ENCODE data around the gene ACOXL. TPM values are rescaled to one million over a fixed set of nuclear protein-coding genes. Genes with fewer than 3 reads are reported as not detected.

ACOXL gene
- total RNA-seq, 1 experiment from 2014 or later = not detected

DNA sequence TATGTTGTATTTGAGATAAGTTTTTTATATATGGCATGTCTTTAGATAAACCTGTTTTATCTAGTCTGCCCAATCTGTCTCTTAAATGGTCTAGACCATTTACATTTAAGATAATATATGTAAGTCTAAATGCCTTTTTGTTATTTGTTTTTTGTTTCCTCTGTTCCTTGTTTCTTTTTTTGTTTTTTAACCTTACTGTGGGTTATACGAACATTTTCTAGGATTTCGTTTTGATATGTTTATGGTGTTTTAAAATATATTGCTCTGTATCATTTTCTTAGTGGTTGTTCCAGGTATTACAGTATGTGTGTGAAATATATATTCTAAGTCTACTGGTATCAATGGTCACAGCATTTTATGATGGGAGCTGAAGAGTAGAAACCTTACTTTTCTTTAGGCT lies 401.7 kb downstream of the ACOXL start:
- no peak for DNase-seq (ENCODE audit: low read depth)

DNA sequence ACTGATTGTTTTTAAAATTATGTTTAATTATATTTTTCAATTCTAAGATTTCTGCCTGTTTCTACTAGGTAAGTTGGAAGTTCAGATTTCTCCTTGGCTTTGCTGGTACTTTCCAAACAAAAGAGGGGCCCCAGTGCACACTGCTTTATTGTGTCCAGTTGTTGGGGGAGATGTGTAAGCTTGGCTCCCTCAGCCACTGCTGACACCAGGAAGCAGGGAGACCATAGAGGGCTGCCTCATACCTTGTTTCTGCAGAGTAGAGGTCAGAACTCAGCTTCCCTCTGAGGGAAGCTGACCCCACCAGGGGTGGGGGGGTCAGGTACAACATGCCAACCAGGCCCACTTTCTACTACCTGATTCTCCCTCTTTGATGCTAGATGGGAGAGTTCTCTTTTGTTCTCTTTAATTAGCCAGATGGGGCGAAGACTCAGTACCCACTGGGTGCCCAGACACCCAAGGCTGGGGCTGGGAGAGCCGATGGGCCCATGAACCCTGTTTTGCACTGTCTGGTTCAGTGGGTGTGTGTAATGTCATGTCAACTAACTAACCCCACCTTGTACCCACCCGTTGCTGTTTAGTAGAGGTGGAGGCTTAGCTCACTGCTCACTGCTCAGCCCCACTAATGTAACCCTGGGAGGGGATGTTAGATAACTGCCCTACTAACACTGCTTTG lies 403.0 kb downstream of the ACOXL start:
- DNase-seq (ENCODE audit: low read depth) = no peak

DNA sequence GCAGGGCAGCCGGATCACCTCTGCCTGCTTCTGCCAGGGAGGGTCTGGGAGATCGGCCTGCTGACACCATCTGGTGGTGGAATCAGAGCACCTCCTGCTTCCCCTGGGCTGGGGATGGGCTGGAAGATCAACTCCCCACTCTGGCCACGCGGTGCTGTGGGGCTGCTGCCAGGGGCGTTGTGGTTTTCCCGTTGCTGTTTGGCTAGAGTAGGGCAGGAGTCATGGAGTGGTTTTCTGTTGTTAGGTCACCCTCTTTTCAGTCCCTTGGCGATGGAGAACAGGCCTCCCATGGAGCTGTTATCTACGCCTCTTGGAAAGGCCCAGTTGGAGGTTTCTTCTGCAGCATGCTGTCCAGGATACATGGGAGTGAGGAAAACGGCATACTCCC lies 403.5 kb downstream of the ACOXL start:
- peak; percentile 84 for DNase-seq (ENCODE audit: low read depth)

DNA sequence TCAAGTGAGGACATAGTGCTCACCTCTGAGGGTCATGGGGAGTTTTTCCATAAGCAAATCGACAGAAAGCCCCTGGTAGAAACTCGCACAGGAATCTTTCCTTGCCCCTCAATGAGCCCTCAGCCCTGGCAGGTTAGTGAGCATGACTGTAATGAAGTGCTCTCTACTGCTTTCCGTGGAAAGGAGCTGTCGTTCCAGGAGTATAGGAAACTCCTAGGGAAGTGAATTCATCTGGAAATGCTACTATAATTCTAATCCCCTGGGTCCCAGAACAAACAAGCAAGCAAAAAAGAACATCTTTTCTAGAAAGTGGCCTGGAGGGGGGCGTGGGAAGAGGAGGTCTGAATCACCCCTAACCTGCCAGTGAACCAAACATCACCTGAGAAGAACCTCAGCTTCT lies 406.5 kb downstream of the ACOXL start:
- no peak for DNase-seq (ENCODE audit: low read depth)

DNA sequence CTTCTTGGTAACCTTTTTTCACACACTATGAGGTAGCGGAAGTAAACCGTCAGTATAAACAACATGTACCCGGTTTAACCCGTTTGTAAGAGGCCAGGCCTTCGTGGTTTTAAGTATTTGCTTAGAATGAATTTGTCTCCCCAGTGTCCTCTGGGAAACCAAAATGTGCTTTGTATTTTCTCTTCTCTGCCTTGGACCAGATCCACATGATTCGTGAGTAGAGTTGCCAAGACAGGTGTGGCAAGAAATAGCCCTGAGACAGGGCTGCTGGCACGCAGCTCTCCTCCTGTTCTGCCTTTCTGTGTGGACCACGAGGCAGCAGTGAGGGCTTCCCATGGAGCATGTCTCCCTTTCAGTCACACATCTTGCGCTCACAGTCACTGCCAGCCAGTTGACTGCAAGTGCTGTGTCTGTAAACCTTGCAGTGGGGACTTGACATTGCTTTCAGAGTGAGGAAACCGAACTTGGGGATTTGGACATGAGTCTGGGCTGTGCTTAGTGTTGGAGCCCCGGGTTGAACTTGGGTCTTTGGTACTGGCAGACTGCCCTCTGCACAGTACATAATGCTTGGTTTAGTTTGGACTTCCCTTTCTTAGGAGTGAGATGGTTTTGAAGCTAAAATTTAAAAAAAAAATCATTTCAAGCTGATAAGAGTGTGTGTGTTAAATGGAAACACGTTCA lies 407.4 kb downstream of the ACOXL start:
- no peak for DNase-seq (ENCODE audit: low read depth)

DNA sequence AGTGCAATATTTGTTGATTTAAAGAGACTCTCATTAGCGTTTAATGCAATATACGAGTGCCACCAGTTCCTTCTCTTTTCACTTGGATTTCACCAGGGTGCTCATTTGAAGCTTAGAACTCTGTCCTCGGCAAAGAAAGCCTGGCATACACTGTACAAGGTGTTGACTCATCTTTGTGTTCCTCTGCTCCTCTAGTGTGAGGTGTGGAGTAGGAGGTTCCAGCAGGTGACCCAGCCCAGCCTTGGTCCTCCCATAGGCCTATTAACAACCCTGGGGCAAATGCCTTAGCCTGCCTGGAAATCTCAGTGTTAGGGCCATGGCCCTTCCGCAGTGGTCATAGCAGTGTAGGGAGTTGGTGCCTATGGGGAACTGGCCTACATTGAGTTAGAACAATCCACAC lies 408.4 kb downstream of the ACOXL start:
- DNase-seq (ENCODE audit: low read depth) = no peak

DNA sequence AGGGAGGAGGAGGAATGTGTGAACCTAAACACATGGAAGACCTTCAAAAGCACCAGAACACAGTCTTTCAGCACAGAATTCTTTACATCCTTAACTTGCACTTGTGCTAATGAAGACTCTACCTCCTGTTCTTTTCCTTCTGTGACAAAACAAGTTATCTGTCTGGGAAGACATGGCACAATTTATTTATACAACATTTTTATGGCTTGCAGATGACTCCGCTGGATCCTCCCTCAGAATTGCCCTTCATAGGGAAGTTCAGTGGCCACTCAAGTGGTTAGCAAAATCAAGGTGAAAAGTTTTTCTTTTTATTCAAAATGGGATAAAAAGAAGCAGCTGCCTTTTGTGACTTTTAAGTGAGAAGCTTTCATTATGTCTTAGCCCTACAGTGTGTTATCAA lies 409.7 kb downstream of the ACOXL start:
- no peak for DNase-seq (ENCODE audit: low read depth)

DNA sequence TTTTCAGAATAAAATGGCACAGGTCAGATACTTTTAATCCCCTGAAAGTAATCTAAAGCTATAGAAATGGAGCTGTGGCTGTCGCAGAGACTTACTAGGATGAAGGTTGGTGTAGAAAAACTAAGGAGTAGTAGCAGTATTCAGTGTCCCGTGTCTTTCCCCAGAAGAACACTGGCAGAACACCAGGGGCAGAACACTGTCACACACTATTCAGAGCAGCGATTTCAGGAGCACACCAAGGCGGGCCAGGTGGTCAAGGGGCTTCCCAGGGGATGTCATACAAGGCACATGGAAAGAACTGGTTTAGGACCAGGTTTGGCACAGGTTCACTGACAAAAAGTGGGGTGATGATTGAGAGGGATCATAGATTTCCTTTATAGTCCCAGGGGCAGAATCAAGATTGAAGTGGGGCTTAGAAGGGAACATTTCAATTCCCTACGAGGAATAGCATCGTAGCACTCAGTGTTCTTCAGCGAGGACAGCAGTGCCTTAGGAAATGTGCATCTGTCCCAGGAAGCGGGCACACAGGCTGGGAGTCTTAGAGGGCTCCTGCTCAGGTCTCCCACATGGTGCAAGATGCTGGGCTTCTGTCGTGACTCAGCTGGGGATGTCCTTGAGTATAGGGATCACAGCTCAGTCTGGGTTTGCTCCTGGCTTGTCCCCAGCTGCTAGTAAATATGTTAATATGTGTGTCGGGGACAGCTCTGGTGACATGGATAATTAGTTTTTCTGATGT lies 410.9 kb downstream of the ACOXL start:
- DNase-seq (ENCODE audit: low read depth) = no peak

DNA sequence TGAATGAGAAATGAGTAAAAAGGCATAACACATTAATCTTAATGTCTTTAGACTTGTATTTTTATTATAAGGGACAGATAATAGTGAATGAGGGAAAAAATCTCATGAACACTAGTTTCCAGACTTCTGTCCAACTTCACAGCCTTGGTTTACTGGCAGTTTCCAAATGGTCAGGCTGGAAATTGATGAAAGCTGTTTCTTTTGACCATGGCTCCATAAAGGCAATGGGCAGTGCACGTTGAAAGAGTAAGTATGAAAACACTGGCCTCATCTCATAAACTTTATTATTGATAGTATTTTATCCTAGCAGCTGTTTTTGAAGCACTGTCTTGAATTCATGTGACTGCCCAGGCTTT lies 411.4 kb downstream of the ACOXL start:
- DNase-seq (ENCODE audit: low read depth) = no peak

DNA sequence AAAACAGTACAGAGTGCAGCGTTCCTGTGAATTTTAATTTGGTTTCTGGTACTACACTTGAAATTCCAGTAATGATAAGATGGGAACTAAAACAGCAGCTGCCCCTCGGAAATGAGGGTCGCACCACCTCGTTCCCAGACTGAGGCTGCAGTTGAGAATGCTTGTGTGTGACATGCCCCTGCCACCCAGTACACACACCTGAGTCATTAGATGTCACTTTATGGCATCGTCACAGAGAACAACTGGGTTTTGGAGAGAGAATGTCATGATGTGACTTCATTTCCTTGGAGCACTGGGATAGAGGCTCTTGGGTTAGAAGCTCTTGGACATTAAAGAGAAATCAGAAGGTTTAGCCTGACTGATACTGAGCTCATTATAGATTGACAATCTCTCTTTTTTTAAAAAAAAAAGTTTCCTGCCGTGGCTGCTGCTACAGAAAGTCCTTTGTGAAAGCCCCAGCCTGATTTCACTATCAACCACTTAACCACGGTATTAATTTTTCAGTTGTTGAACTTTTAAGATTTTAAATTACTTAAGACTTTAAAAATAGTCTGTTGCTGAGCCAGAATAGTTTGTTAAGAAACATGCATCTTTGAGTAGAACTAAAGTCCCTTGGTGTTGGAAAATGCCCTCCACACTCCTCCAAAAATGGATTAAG lies 412.9 kb downstream of the ACOXL start:
- DNase-seq (ENCODE audit: low read depth) = no peak

DNA sequence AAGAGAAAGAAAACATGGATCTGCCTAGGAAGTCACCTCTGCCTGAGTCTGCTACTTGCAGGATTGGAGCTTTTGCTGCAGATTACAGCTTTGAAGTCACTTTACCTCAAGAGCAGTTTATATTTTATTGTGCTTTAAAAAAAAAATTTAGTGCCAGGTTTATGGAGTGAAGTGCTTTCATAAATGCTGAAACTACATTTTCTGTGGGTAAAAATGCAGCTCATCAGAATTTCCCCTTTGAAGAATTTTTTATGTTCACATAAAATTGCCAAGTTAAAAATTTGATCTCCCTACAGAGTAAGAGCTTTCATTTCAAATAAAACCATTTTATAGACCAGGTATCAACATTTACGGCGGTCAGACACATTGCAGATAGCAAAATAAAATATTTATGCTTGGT lies 413.6 kb downstream of the ACOXL start:
- DNase-seq (ENCODE audit: low read depth) = no peak

DNA sequence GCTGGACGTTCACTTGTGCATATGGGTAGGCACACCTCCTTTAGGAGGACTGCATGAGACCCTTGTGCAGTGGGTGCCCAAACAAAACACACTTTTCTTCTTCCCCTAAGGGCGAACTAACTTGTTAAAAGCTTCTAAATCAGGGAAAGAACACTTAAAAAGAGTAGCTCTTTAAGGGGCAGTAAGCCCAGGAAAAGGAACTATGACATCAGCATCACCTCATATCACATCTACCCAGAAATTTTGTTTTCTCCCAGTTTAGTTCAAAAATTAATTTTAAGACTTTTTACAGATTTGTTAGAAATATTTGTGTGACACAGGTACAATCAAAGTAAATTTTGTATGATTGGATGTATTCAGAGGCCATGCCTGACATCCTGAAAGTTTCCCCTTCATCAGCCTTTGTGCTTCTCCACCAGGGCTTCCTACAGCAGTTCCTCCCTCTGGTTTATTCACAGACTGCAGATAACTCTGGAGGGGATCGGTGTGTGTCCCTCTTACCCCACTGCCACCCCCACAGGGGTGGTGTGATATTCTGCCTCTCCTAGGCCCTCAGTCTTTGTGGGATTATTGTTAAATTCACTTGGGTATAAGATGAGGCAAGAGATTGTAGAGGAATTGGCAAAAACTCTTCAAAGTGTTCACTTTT lies 416.0 kb downstream of the ACOXL start:
- no peak for DNase-seq (ENCODE audit: low read depth)

DNA sequence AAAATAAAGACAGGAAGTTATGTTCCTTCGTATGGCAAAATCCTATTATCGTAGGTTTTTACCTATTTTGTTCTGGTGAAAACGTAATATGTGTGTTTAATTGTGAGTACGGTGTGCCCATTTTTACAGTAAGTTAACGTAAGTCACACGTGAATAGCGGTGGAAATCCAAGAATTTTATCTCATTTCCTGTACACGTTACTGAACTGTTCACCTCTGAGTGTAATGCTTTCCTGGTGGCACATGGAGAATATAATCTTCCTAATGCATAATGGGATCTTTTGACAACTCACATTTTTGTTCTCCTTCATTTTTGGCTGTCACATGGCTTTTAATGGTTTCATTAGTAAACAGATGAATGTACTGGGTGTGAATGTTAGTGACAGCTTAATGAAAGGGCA lies 416.6 kb downstream of the ACOXL start:
- no peak for DNase-seq (ENCODE audit: low read depth)

DNA sequence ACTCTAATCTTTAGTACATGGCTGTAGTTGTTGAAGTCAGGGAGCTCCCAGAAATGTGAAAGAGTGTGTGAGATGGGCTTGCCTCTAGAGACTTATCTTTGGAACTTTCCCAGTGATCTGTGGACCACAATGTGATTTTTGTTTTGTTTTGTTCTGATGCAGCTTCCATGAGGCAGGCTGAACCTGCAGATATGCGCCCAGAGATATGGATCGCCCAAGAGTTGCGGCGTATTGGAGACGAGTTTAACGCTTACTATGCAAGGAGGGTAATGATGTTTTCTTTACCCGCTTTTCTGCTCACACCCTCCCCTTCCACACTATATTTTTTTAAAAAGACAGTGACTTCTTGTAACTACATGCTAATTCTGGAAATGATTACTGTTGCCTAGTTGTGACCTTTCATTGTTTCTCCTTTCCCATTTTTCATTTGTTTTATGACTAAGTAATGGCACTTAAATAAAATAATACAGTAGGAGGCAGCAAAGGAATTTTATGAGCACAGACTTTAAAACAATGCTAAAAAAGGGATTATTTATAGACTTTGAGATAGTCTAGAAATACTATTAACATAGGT lies 417.6 kb downstream of the ACOXL start:
- DNase-seq (ENCODE audit: low read depth) = no peak

DNA sequence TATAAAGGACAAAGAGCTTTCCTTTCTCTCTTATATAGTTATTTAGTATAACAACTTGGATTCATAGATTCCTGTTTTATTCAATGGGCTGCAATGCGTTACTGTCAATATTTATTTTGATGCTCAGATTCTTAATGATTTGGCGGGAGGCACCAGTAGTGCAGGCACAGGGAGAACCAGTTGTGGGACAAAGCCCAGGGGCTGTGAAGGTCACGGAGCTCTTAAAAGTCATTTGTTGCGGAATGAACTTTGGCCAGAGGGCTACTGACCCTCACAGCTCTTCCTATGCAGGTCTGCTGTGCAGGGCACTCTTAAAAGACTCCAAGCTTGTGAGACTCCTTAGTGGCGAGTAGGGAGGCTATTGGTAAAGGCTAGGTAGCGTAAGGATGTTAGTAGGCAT lies 422.4 kb downstream of the ACOXL start:
- DNase-seq (ENCODE audit: low read depth) = no peak

DNA sequence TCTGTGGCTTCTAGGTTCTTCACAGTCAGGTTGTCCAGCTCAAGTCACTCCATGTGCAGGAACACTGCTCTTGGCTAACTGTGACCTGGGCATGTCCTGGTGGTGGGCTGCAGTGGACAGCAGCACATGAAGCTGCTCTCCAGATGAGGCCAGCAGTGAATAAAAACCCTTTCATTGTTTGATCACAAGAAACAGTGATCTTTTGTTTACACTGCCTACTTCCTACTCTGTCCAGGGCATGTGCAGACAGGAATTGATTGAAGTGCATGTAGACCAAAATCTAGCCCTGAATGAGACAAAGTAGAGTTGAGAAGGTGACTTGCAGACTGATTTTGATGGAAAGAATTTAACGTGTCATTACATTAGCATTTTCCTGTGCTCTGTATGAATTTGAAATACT lies 423.2 kb downstream of the ACOXL start:
- DNase-seq (ENCODE audit: low read depth) = no peak

DNA sequence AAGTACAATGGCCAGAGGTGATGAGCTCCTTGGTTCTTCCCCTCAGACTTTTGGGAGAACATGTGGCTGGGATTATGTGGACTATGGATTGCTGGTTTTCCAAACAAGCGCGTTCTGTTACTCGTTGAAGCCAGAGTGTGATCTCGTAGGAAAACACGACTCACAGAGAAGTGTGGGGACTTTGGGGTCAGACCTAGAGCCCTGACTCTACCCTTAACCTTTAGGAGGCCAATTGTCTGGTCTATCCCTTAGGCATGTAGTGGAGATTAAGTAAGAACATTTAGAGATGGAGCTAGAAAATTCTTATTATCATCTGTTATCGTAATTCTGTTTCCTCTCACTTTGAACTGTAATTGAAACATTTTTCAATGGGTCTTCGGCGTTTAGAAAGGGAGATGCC lies 424.2 kb downstream of the ACOXL start:
- DNase-seq (ENCODE audit: low read depth) = no peak

DNA sequence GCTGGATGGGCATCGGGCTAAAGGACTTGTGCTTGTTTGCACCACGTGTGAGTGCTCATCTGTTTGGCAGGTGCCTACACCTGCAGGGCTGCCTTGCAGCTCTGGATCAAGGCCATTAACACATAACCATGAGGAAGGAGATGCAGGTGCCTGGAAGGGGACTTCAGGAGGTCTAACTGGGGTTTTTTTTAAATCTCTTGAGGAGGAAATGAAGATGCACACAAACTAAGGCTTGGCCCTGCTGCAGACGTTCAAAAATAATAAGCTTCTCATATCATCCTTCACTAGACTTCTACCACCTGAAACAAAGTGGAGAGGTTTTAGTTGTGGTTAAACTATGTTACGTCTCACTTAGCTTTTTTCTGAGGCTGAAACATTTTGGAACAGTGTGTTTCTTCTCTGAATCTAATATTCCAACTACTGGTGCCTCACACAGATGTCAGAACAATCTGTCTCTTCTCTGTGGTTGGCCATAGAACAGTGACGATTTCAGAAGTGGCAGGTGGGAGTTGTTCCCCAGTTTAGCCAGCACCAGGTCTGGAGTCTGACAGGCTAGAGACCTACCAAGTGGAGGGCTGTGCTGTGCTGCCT lies 424.8 kb downstream of the ACOXL start:
- DNase-seq (ENCODE audit: low read depth) = no peak

DNA sequence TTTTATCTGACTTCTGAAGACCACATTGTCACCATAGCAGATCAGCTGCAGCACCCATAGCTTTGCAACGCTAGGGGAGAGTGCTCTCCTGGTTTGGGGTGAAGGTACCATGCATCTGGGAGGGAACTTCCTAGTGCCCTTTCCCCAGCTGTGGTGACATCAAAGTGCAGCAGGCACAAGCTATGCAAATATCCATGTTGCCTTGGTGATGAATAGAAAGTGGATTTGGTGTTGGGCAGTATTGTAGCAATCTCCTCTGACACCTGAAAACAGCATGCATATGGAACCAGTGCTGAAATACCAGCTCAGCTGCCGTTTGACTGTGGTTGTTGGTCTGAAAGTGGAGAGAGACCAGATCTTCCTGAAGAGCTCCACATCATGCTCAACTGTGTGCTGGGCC lies 425.4 kb downstream of the ACOXL start:
- DNase-seq (ENCODE audit: low read depth) = no peak

DNA sequence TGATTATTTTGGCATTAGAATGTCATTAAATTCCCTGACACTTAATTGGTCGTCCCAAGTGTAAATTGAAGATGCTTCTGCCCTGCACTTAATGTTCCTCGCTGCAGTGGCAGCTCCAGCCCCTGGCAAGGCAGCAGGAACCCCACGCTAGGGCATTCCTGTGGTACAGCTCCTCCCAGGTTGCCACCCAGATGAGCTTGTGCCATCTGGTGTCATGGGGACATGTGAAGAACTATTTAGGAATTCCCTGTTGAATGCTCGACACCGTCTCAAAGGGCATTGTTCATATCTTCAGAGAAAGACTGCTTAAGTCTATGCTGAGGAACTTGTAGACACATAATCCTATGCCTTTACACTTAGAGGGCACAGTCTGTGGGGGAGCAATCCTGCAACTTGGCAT lies 427.3 kb downstream of the ACOXL start:
- no peak for DNase-seq (ENCODE audit: low read depth)

DNA sequence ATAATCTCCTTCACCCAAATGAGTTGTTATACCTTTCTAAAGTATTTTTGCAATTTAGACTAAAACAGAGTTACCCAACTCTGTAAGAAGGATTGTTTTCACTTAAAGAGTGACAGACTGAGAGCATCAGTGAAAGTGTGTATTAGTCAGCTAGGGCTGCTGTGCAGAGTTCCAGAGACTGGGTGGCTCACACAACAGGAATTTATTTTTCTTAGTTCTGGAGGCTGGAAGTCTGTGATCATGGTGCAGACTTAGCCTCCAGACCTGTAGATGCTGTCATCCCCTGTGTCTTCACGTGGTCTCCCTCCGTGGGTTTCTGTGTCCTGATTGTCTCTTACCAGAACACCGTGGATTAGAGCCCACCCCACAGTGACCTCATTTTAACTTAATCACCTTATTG lies 428.4 kb downstream of the ACOXL start:
- DNase-seq (ENCODE audit: low read depth) = peak; percentile 63

DNA sequence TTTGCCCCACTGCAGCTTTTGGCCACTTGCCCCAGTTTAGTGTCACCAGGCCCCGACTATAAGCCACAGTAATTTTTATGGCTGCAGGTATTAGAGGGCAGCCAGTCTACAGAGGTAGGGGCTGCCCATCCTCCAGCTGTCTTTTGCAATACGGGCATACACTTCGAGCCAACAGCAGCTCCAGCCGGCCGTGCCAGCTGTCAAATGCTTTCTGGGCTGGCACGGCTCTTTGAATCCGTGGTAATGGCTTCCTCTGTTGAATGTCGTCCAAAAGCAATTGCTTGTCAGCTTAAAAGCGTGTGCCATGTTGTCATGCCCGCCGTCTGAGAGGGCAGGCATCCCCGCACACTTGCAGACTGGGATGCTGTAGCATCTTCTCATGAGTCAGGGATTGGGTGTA lies 429.6 kb downstream of the ACOXL start:
- no peak for DNase-seq (ENCODE audit: low read depth)

All from Daoy (cell line).